GM18519 (cell line): ENCODE data around the gene ANGPTL8.

Experiments
- ATAC-seq: cut with Tn5 transposase; IDR thresholded peaks from one replicate; pipeline ENCODE4 v1.9.1; 2021; ENCODE audit warnings: mild to moderate bottlenecking, moderate library complexity; ENCODE audit not compliant: unreplicated experiment, low FRiP score

Gene ANGPTL8

GRCh38 chr19:11257846-11258380 is 18.5 kb downstream of the ANGPTL8 start:
- no peak for ATAC-seq

- ATAC-seq = no peak
Observed at GRCh38 chr19:11260996-11261395, 21.6 kb downstream of the ANGPTL8 start.

GRCh38 chr19:11261431-11261970 is 22.1 kb downstream of the ANGPTL8 start:
- no peak for ATAC-seq

GRCh38 chr19:11261971-11262839 is 22.8 kb downstream of the ANGPTL8 start, which contains the start of gene DOCK6:
Gene DOCK6 (minus strand): TSS chr19:11262524. CDS start chr19:11262440, 84 bp downstream.
- ATAC-seq = no peak

GRCh38 chr19:11263726-11264125 is 24.3 kb downstream of the ANGPTL8 start:
- ATAC-seq = no peak

- ATAC-seq = no peak
Observed at GRCh38 chr19:11264452-11265176, 25.2 kb downstream of the ANGPTL8 start.

GRCh38 chr19:11265177-11265784 is 25.9 kb downstream of the ANGPTL8 start:
- ATAC-seq = no peak

GRCh38 chr19:11265785-11266236 is 26.4 kb downstream of the ANGPTL8 start:
- no peak for ATAC-seq

GRCh38 chr19:11267316-11268085 is 28.1 kb downstream of the ANGPTL8 start:
- ATAC-seq = no peak

- ATAC-seq = no peak
Observed at GRCh38 chr19:11268783-11269267, 29.4 kb downstream of the ANGPTL8 start.

- ATAC-seq = no peak
Observed at GRCh38 chr19:11269408-11269807, 30.0 kb downstream of the ANGPTL8 start.

GRCh38 chr19:11273296-11273695 is 33.9 kb downstream of the ANGPTL8 start:
- ATAC-seq = no peak

GRCh38 chr19:11273989-11274388 is 34.6 kb downstream of the ANGPTL8 start:
- ATAC-seq = no peak

- ATAC-seq = no peak
Observed at GRCh38 chr19:11274533-11275086, 35.2 kb downstream of the ANGPTL8 start.

- ATAC-seq = no peak
Observed at GRCh38 chr19:11278670-11279069, 39.3 kb downstream of the ANGPTL8 start.

GRCh38 chr19:11279505-11280236 is 40.3 kb downstream of the ANGPTL8 start:
- no peak for ATAC-seq

GRCh38 chr19:11281356-11282049 is 42.1 kb downstream of the ANGPTL8 start:
- no peak for ATAC-seq

GRCh38 chr19:11284515-11284914 is 45.1 kb downstream of the ANGPTL8 start:
- ATAC-seq = no peak
